ENCODE measurements around the gene ANKEF1.
"Not testable (repeated sequence)": the region's sequence is repeated elsewhere in the genome, so short reads cannot be mapped to it uniquely, and the experiment has no call there.

The ANKEF1 gene

DNA sequence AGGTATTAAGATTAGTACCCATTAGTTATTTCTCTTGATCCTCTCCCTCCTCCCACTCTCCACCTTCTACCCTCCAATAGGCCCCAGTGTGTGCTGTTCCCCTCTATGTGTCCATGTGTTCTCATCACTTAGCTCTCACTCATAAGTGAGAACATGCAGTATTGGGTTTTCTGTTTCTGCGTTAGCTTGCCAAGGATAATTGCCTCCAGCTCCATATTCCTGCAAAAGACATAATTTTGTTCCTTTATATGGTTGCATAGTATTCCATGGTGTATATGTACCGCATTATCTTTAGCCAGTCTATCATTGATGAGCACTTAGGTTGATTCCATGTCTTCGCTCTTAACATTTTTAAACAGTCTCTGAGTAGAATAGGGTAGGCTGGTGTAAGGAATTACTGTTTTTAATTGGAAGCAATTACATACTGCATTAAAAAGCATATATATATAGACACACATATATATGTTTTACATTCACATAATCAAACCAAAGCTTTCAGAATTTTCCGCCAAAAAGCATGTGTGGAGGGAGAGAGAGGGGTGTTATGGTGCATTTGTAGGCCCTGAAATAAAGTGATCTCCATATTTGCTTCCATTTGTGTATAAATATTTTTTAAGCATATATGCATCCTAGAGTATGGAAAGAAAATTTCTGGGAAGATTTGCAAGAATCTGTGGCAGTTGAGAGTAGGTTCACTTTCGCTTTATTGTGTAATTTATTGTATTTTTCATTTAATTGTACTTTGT is 709 bp upstream of the ANKEF1 start:
- Histone ChIP-seq H3K4me3 (ENCODE audit: low read depth in 1 of 2, low read length in 1 of 2) (no peak overlapping the region), H3K36me3 (no peaks in the 10 kb centered on the region), H3K9me3 (no peaks in the 10 kb centered on the region), H3K27ac (no peak overlapping the region), H3K4me1 (ENCODE audit: control insufficient read depth in 1 of 2, insufficient read depth in 1 of 2, low read depth in 1 of 2, low read length in 1 of 2) (peaks cover 7 to 10% of the 10 kb centered on the region in 2 experiments), H3K27me3 (peaks cover 27% of the 10 kb centered on the region)
- TF ChIP-seq, protein P1, sequence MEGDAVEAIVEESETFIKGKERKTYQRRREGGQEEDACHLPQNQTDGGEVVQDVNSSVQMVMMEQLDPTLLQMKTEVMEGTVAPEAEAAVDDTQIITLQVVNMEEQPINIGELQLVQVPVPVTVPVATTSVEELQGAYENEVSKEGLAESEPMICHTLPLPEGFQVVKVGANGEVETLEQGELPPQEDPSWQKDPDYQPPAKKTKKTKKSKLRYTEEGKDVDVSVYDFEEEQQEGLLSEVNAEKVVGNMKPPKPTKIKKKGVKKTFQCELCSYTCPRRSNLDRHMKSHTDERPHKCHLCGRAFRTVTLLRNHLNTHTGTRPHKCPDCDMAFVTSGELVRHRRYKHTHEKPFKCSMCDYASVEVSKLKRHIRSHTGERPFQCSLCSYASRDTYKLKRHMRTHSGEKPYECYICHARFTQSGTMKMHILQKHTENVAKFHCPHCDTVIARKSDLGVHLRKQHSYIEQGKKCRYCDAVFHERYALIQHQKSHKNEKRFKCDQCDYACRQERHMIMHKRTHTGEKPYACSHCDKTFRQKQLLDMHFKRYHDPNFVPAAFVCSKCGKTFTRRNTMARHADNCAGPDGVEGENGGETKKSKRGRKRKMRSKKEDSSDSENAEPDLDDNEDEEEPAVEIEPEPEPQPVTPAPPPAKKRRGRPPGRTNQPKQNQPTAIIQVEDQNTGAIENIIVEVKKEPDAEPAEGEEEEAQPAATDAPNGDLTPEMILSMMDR (IDR thresholded peaks at IDR 0.05) = no peak

DNA sequence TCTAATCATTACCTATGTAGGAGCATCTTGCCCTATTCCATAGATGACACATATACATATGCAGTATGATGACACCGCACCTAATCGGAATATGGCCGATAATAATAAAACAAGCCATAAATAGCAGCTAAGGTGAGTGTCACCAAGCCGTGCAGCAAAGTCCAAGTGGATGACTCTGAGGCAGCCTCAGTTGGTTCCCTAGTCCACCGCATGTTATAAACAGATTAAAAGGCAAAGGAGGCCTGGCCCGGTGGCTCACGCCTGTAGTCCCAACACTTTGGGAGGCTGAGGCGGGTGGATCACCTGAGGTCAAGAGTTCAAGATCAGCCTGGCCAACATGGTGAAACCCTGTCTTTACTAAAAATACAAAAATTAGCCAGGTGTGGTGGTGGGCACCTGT is 1.5 kb downstream of the ANKEF1 start:
- H3K9me3 ChIP-seq; H3K4me3 ChIP-seq (ENCODE audit: low read depth in 1 of 2, low read length in 1 of 2); H3K36me3 ChIP-seq; H3K27ac ChIP-seq: not testable (repeated sequence)
- Histone ChIP-seq H3K4me1 (ENCODE audit: control insufficient read depth in 1 of 2, insufficient read depth in 1 of 2, low read depth in 1 of 2, low read length in 1 of 2) (peaks cover 14 to 18% of the 10 kb centered on the region in 2 experiments), H3K27me3 (peaks cover 17% of the 10 kb centered on the region)

DNA sequence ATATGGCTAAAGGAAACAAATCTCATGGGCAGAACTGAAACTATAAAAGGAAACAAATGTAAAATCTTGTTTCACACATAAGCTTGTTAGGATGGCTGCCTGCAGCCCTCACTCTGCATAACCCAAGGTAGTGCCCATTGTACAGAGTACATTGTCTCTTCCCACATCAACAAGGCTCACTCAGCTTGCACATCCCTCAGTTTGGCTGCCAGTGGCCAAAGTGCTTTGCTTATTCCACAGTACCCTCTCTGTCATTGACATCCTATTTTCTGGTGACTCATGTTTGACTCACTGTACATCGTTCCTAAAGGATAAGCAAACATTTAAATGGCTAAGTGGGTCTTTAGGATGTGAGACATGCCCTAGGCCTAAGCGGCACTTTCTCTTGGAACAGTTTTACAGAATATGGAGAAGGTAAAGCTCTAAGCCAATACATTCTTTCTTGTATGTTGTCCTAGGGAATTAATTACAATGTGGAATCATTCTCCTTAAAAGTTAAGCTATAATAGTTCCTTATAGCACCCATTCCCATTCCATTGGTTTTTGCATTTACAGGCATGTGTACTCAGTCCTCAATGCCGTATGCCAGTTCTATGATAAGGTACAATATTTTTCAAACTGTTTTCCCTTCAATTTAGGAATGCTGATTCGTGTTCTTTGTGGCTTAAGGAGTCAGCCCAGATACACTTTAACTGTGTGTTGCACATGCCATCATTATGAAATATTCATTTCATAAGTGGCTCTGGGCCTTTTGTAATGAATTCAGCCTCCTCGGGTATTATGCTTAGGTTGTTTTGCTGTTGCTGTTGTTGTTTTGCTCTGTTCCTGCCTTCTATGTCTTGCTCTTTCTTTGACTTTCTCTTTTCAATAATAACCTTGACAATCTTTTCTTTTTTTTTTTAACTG is 5.5 kb downstream of the ANKEF1 start:
- Histone ChIP-seq H3K9me3 (no peaks in the 10 kb centered on the region), H3K4me3 (ENCODE audit: low read depth in 1 of 2, low read length in 1 of 2) (no peak overlapping the region), H3K36me3 (no peaks in the 10 kb centered on the region), H3K4me1 (ENCODE audit: control insufficient read depth in 1 of 2, insufficient read depth in 1 of 2, low read depth in 1 of 2, low read length in 1 of 2) (peaks cover 8 to 9% of the 10 kb centered on the region in 2 experiments), H3K27ac (no peak overlapping the region), H3K27me3 (no peaks in the 10 kb centered on the region)
- TF ChIP-seq, protein P1 (IDR thresholded peaks at IDR 0.05) = no peak

DNA sequence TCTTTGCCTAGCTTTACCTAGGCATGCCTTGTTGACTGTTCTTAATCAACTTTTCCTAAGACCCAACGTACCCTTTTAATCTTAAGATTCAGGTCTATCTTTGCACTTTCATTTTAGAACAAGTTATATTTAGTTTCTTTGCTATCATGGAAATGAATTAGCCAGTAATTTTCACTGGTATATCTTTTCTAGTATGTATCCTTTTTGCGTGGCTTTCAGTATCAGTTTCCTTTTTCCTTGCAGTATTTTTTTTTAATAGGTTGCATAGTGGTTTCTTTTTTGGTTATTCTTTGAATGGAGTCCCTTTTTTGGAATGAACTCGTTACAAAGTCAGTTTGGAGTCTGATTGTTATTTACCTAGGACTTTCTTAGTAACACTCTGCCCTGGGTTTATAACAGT is 7.3 kb downstream of the ANKEF1 start:
- Histone ChIP-seq H3K4me3 (ENCODE audit: low read depth in 1 of 2, low read length in 1 of 2) (no peak overlapping the region), H3K27ac (no peak overlapping the region), H3K9me3 (no peaks in the 10 kb centered on the region), H3K4me1 (ENCODE audit: control insufficient read depth in 1 of 2, insufficient read depth in 1 of 2, low read depth in 1 of 2, low read length in 1 of 2) (peaks cover 7 to 8% of the 10 kb centered on the region in 2 experiments), H3K27me3 (no peaks in the 10 kb centered on the region), H3K36me3 (no peaks in the 10 kb centered on the region)
- TF ChIP-seq, protein P1 (IDR thresholded peaks at IDR 0.05) = no peak

DNA sequence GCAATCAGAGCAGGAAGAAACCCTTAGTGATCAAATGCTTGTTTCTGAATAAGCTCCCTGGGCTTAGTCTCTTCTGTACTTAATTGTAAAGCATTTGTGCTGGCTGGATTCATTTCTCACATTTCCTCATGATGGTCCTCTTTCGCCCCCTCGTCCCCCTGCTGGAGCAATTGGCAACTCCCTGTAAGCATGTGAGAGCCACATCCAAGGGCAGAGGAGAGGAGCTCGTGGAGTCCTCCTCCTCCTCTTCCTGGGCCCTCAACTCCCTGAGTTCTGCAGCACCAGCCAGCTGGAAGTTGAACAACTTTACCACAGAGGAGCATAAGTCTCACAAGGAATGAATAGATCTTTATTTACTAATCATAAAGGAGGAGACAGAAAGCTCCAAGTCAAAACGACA is 12.6 kb downstream of the ANKEF1 start:
- TF ChIP-seq, protein P1 (IDR thresholded peaks at IDR 0.05) = no peak
- Histone ChIP-seq H3K36me3 (no peaks in the 10 kb centered on the region), H3K9me3 (no peaks in the 10 kb centered on the region), H3K4me1 (ENCODE audit: control insufficient read depth in 1 of 2, insufficient read depth in 1 of 2, low read depth in 1 of 2, low read length in 1 of 2) (no peaks in the 10 kb centered on the region), H3K27me3 (no peaks in the 10 kb centered on the region), H3K27ac (no peak overlapping the region), H3K4me3 (ENCODE audit: low read depth in 1 of 2, low read length in 1 of 2) (no peak overlapping the region)

DNA sequence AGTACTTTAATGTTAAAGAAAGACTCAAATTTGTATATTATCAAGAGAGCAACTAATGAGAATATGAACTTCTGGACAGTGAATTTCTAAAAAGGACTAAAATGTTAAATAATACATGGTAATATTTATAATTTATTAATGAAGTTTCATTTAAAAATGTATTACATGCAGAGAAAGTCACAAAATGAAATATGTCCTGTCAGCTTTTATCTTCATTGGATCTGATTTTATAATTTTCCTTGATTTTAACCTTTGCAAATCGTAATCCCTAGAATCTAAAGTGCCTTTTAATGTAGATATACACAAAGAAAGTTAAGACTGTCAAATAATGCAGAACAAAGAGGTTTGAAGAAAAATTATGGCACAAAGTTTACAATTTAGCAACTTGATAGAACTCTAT is 16.4 kb downstream of the ANKEF1 start:
- H3K4me1 ChIP-seq (ENCODE audit: control insufficient read depth in 1 of 2, insufficient read depth in 1 of 2, low read depth in 1 of 2, low read length in 1 of 2) = no peaks in the 10 kb centered on the region
- H3K9me3 ChIP-seq = no peaks in the 10 kb centered on the region
- H3K27ac ChIP-seq = no peak overlapping the region
- no peak overlapping the region for H3K4me3 ChIP-seq (ENCODE audit: low read depth in 1 of 2, low read length in 1 of 2)
- no peaks in the 10 kb centered on the region for H3K27me3 ChIP-seq
- H3K36me3 ChIP-seq = no peaks in the 10 kb centered on the region
- TF ChIP-seq, protein P1 (IDR thresholded peaks at IDR 0.05) = no peak
